ENCODE results near the gene COX7A2. TPM values are rescaled to one million over a fixed set of nuclear protein-coding genes. Genes with fewer than 3 reads are reported as not detected.

Gene COX7A2
- total and polyA plus RNA-seq, 2 experiments from 2014 or later: 768 to 1,135 TPM

DNA sequence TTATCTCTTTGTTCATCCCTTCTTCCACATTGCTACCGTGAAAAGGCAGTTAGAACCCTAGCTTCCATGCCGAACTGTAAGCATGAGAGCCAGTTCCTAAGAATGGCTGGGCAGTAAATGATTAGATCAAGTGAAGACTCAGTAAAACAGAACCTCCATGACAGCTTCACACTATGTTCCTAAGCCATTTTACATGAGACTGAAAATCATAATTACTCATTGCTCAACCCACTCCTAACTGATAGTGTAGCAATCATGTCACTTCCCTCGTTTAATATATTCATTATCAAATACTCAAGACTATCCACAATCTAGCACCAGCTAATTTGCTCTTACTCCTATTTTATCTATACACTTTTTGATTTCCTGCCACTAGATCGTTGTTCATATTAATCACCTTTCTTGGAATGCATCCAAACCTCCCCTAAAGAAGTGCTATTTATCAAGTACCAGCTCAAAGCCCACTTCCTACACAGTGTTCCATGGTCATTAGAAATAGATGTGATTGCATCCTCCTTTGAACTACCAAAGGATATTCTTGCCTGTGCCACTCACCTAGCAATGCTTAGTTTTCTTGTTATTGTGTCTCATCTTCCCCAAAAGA lies 35.0 kb upstream of the COX7A2 start:
- no peaks in the 10 kb centered on the region for H3K9me3 ChIP-seq (ENCODE audit: low read depth)
- DNase-seq (ENCODE audit: low read depth in 1 of 2, low spot score in 1 of 2): no peak
- H3K27me3 ChIP-seq: no peaks in the 10 kb centered on the region
- TF ChIP-seq, protein P1, sequence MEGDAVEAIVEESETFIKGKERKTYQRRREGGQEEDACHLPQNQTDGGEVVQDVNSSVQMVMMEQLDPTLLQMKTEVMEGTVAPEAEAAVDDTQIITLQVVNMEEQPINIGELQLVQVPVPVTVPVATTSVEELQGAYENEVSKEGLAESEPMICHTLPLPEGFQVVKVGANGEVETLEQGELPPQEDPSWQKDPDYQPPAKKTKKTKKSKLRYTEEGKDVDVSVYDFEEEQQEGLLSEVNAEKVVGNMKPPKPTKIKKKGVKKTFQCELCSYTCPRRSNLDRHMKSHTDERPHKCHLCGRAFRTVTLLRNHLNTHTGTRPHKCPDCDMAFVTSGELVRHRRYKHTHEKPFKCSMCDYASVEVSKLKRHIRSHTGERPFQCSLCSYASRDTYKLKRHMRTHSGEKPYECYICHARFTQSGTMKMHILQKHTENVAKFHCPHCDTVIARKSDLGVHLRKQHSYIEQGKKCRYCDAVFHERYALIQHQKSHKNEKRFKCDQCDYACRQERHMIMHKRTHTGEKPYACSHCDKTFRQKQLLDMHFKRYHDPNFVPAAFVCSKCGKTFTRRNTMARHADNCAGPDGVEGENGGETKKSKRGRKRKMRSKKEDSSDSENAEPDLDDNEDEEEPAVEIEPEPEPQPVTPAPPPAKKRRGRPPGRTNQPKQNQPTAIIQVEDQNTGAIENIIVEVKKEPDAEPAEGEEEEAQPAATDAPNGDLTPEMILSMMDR (IDR thresholded peaks at IDR 0.05; ENCODE audit: low read depth, low read length): no peak
- H3K4me1 ChIP-seq (ENCODE audit: low read depth): peaks cover 49% of the 10 kb centered on the region
- peak overlapping the region; percentile 14 for H3K27ac ChIP-seq
- H3K36me3 ChIP-seq: no peaks in the 10 kb centered on the region
- no peak overlapping the region for H3K4me3 ChIP-seq

DNA sequence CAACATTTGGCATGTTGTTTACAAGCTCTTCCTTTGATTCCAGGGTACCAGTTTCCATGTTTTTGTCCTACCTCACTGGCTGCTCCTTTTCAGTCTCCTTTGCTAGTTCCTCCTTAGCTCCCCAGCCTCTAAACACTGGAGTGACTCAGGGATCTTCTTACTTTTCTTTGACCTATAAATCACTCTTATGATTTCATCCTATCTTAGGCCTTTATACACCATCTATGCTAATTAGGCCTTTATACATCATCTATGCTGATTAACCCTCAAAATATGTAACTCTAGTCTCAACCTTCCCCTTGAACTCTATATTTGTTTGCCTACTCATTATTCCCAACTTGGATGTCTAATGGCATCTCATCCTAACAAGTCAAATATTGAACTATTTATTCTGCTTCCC lies 31.5 kb upstream of the COX7A2 start:
- Histone ChIP-seq H3K27ac (no peak overlapping the region), H3K4me3 (no peak overlapping the region), H3K36me3 (no peaks in the 10 kb centered on the region), H3K4me1 (ENCODE audit: low read depth) (peaks cover 24% of the 10 kb centered on the region), H3K27me3 (no peaks in the 10 kb centered on the region), H3K9me3 (ENCODE audit: low read depth) (no peaks in the 10 kb centered on the region)
- TF ChIP-seq, protein P1 (IDR thresholded peaks at IDR 0.05; ENCODE audit: low read depth, low read length): no peak
- DNase-seq (ENCODE audit: low read depth in 1 of 2, low spot score in 1 of 2): peak in 1 of 2 donors; percentile 23

- Histone ChIP-seq H3K27me3 (no peaks in the 10 kb centered on the region), H3K36me3 (no peaks in the 10 kb centered on the region), H3K9me3 (ENCODE audit: low read depth) (no peaks in the 10 kb centered on the region), H3K4me3 (no peak overlapping the region), H3K27ac (peak overlapping the region; percentile 32), H3K4me1 (ENCODE audit: low read depth) (peaks cover 7% of the 10 kb centered on the region)
- TF ChIP-seq, protein P1 (IDR thresholded peaks at IDR 0.05; ENCODE audit: low read depth, low read length): no peak
- no peak for DNase-seq (ENCODE audit: low read depth in 1 of 2, low spot score in 1 of 2)
Observed at GRCh38 chr6:75273009-75273408, 29.4 kb upstream of the COX7A2 start.

DNA sequence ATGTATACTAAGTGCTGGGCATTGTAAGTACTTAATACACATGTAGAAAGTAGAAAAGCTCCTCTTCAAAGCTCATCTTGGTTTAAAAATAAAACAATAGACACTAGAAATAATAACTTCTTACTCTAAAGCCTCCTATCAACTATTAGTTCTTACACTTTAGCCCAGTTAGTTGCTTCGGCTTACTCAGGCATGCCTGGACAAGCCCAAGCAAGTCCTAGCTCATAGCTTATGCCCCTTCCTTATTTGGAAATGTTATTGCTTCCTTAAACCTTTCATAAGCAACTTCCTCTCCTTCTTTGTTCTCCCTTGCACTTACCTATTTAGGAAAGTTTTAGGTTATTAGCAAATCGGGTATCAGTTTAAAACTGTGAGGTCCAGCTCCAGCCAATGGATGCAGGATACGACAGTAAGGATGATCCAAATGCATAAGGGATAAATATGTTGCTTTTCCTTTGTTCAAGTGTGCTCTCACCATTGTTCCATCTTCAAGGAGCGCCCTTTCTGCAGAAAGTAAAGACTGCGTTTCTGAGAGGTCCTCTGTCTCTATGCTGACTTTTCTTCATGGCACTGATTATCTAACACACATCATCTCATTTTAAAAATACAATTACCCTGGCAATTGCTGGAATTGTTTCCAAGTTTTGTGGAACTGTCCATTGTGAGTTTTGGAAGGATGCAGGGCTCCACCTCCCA lies 28.7 kb upstream of the COX7A2 start:
- H3K27ac ChIP-seq: peak overlapping the region; percentile 32
- DNase-seq (ENCODE audit: low read depth in 1 of 2, low spot score in 1 of 2): peak in 1 of 2 donors; percentile 57

DNA sequence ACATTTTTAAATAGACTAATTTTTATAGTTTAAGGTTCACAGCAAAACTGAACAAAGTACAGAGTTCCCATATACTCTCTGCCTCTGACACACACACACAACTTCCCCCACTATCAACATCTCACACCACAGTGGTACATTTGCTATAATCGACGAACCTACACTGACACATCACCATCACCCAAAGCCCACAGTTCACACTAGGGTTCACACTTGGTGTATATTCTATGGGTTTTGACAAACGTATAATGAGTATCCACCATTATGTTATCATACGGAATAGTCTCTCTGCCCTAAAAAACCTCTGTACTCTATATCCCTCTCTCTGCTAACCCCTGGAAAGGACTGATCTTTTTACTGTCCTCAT lies 25.4 kb upstream of the COX7A2 start:
- H3K4me1 ChIP-seq (ENCODE audit: low read depth): peaks cover 12% of the 10 kb centered on the region
- no peak overlapping the region for H3K4me3 ChIP-seq
- no peaks in the 10 kb centered on the region for H3K27me3 ChIP-seq
- no peaks in the 10 kb centered on the region for H3K9me3 ChIP-seq (ENCODE audit: low read depth)
- TF ChIP-seq, protein P1 (IDR thresholded peaks at IDR 0.05; ENCODE audit: low read depth, low read length): no peak
- no peak for DNase-seq (ENCODE audit: low read depth in 1 of 2, low spot score in 1 of 2)
- no peak overlapping the region for H3K27ac ChIP-seq
- peaks cover 6% of the 10 kb centered on the region for H3K36me3 ChIP-seq

More for the DNA sequence above, 28.7 kb upstream of the COX7A2 start:
- Histone ChIP-seq H3K36me3 (no peaks in the 10 kb centered on the region), H3K9me3 (ENCODE audit: low read depth) (no peaks in the 10 kb centered on the region), H3K4me3 (no peak overlapping the region), H3K27me3 (no peaks in the 10 kb centered on the region), H3K4me1 (ENCODE audit: low read depth) (peaks cover 10% of the 10 kb centered on the region)
- TF ChIP-seq, protein P1 (IDR thresholded peaks at IDR 0.05; ENCODE audit: low read depth, low read length): no peak
